Small intestine (tissue), 7 donors: ENCODE results near the gene FBXO48. TPM values are rescaled to one million over a fixed set of nuclear protein-coding genes. Genes with fewer than 3 reads are reported as not detected.
"Not testable (repeated sequence)": the region's sequence is repeated elsewhere in the genome, so short reads cannot be mapped to it uniquely, and the experiment has no call there.

Source experiments
- DNase-seq, 2 donors: peaks; one replicate each; pipeline versions ENCODE4 v3.0.0 to v3.0.0-alpha.2; 2013
- FAIRE-seq: peaks from 2 replicates; lab custom pipeline; 2012; peaks lifted over from hg19 to GRCh38; lab: Jason Lieb, UNC
- H3K27ac ChIP-seq, 3 donors: one replicate each; pipeline ENCODE4 v1.5.1; 2013; ENCODE audit warnings: low read length in 2 of 3, mild to moderate bottlenecking in 2 of 3, control low read depth in 1 of 3, inconsistent platforms in 1 of 3, low read depth in 1 of 3, moderate library complexity in 1 of 3
- H3K27me3 ChIP-seq, 3 donors: one replicate each; pipeline ENCODE4 v1.6.1; 2013; ENCODE audit warnings: low read length in 3 of 3, inconsistent platforms in 1 of 3; ENCODE audit not compliant: control insufficient read depth in 3 of 3, insufficient read depth in 3 of 3
- H3K36me3 ChIP-seq, 3 donors: one replicate each; pipeline ENCODE4 v1.6.1; 2013; ENCODE audit warnings: low read length in 3 of 3, inconsistent platforms in 1 of 3, low read depth in 1 of 3, mild to moderate bottlenecking in 1 of 3, moderate library complexity in 1 of 3; ENCODE audit not compliant: control insufficient read depth in 3 of 3, insufficient read depth in 2 of 3
- H3K4me1 ChIP-seq, 3 donors: one replicate each; pipeline ENCODE4 v1.6.1; 2013; ENCODE audit warnings: low read length in 2 of 3, inconsistent platforms in 1 of 3, low read depth in 1 of 3, mild to moderate bottlenecking in 1 of 3, moderate library complexity in 1 of 3; ENCODE audit not compliant: control insufficient read depth in 3 of 3, insufficient read depth in 2 of 3
- H3K4me3 ChIP-seq, 3 donors: one replicate each; pipeline ENCODE4 v1.5.1; 2013; ENCODE audit warnings: low read length in 3 of 3, control low read depth in 1 of 3, inconsistent platforms in 1 of 3, low read depth in 1 of 3, mild to moderate bottlenecking in 1 of 3, moderate library complexity in 1 of 3
- H3K9me3 ChIP-seq, 2 donors: one replicate each; pipeline ENCODE4 v1.6.1; 2013; ENCODE audit warnings: low read depth in 1 of 2, low read length in 1 of 2; ENCODE audit not compliant: control insufficient read depth in 2 of 2, insufficient read depth in 1 of 2
- WGBS, 3 donors: extraction: QIAGEN DNeasy Blood & Tissue Kit; methylation state at CpG; one replicate each; pipeline ENCODE4 v1.1.7; 2013; 5-methylcytosine and 5-hydroxymethylcytosine counted together
- polyA plus RNA-seq, 4 donors: library from polyadenylated mRNA; stranded (reverse) in 3 of 4; unstranded in 1 of 4; fragments of 200-250 nt in 3 of 4; fragments of 120-200 nt in 1 of 4; gene quantifications; one replicate each; pipeline versions ENCODE4 v1.2.1 to v1.2.3, GENCODE V29; 2013
- donor health status: healthy with polysubstance abuse.
- donor health status: control.
- donor health status: control.
- donor health status: Bipolar disorder and iron deficiency.
- donor health status: healthy.

Gene FBXO48
- polyA plus RNA-seq, 4 donors, result 0.78 to 2.6 (median 1.7) TPM

- no peak for DNase-seq
- FAIRE-seq, result no peak
- 45 to 77% (median 59%) methylated on average over 5 of the region's 5 CpGs for WGBS, 3 donors
- Histone ChIP-seq H3K36me3 (no peaks in the 10 kb centered on the region), H3K4me3 (no peak overlapping the region), H3K27me3 (no peaks in the 10 kb centered on the region), H3K27ac (no peak overlapping the region), H3K4me1 (no peaks in the 10 kb centered on the region), H3K9me3 (peaks cover 0 to 4% of the 10 kb centered on the region in 2 donors)
These were observed 34.7 kb upstream of the FBXO48 start for GRCh38 chr2:68501768-68502167.

GRCh38 chr2:68500649-68501048 lies 33.6 kb upstream of the FBXO48 start:
- no peak for DNase-seq
- 83 to 95% (median 93%) methylated on average over 4 of the region's 4 CpGs for WGBS, 3 donors
- Histone ChIP-seq H3K36me3 (no peaks in the 10 kb centered on the region), H3K27ac (no peak overlapping the region), H3K27me3 (no peaks in the 10 kb centered on the region), H3K4me3 (no peak overlapping the region), H3K4me1 (no peaks in the 10 kb centered on the region), H3K9me3 (peaks cover 0 to 11% of the 10 kb centered on the region in 2 donors)
- no peak for FAIRE-seq

GRCh38 chr2:68499133-68499532 lies 32.0 kb upstream of the FBXO48 start:
- no peak for DNase-seq
- no peak overlapping the region for H3K27ac ChIP-seq
- no peak for FAIRE-seq
- H3K4me1 ChIP-seq, result no peaks in the 10 kb centered on the region
- H3K9me3 ChIP-seq, result peaks cover 0 to 16% of the 10 kb centered on the region in 2 donors
- H3K4me3 ChIP-seq, result no peak overlapping the region
- no peaks in the 10 kb centered on the region for H3K27me3 ChIP-seq
- no peaks in the 10 kb centered on the region for H3K36me3 ChIP-seq

GRCh38 chr2:68491582-68491981 lies 24.5 kb upstream of the FBXO48 start:
- 92 to 96% (median 94%) methylated on average over 1 of the region's 1 CpG for WGBS, 3 donors
- Histone ChIP-seq H3K4me1 (no peaks in the 10 kb centered on the region), H3K36me3 (no peaks in the 10 kb centered on the region), H3K27ac (no peak overlapping the region), H3K27me3 (no peaks in the 10 kb centered on the region), H3K4me3 (no peak overlapping the region), H3K9me3 (peaks cover 0 to 13% of the 10 kb centered on the region in 2 donors)
- DNase-seq, result no peak
- no peak for FAIRE-seq

GRCh38 chr2:68489282-68489681 lies 22.2 kb upstream of the FBXO48 start:
- Histone ChIP-seq H3K4me3 (no peak overlapping the region), H3K9me3 (peaks cover 0 to 4% of the 10 kb centered on the region in 2 donors), H3K27me3 (no peaks in the 10 kb centered on the region), H3K4me1 (no peaks in the 10 kb centered on the region), H3K27ac (no peak overlapping the region), H3K36me3 (no peaks in the 10 kb centered on the region)
- no peak for DNase-seq
- 93 to 100% (median 97%) methylated on average over 1 of the region's 1 CpG for WGBS, 3 donors
- FAIRE-seq, result no peak

GRCh38 chr2:68488605-68489004 lies 21.5 kb upstream of the FBXO48 start:
- not testable (repeated sequence) for H3K9me3 ChIP-seq, H3K27ac ChIP-seq, H3K27me3 ChIP-seq, H3K4me3 ChIP-seq, DNase-seq, H3K36me3 ChIP-seq, FAIRE-seq, H3K4me1 ChIP-seq
- 73 to 87% (median 75%) methylated on average over 1 of the region's 1 CpG for WGBS, 3 donors

- peak; percentile 95 for FAIRE-seq
- H3K9me3 ChIP-seq, result no peaks in the 10 kb centered on the region
- no peak overlapping the region for H3K4me3 ChIP-seq
- no peaks in the 10 kb centered on the region for H3K36me3 ChIP-seq
- no peak overlapping the region for H3K27ac ChIP-seq
- WGBS, 3 donors, result 49 to 58% (median 57%) methylated on average over 3 of the region's 3 CpGs
- H3K27me3 ChIP-seq, result no peaks in the 10 kb centered on the region
- DNase-seq, result peak; percentile 32 to 38
- H3K4me1 ChIP-seq, result no peaks in the 10 kb centered on the region
These were observed 20.8 kb upstream of the FBXO48 start for GRCh38 chr2:68487773-68488355.

- no peaks in the 10 kb centered on the region for H3K4me1 ChIP-seq
- no peak for FAIRE-seq
- H3K4me3 ChIP-seq, result no peak overlapping the region
- H3K27me3 ChIP-seq, result no peaks in the 10 kb centered on the region
- H3K27ac ChIP-seq, result no peak overlapping the region
- DNase-seq, result no peak
- H3K36me3 ChIP-seq, result no peaks in the 10 kb centered on the region
- no peaks in the 10 kb centered on the region for H3K9me3 ChIP-seq
- 93 to 98% (median 93%) methylated on average over 3 of the region's 3 CpGs for WGBS, 3 donors
These were observed 15.9 kb upstream of the FBXO48 start for GRCh38 chr2:68483011-68483410.

- H3K4me3 ChIP-seq, result no peak overlapping the region
- no peaks in the 10 kb centered on the region for H3K27me3 ChIP-seq
- no peaks in the 10 kb centered on the region for H3K4me1 ChIP-seq
- H3K27ac ChIP-seq, result no peak overlapping the region
- no peaks in the 10 kb centered on the region for H3K36me3 ChIP-seq
- H3K9me3 ChIP-seq, result no peaks in the 10 kb centered on the region
- no peak for FAIRE-seq
- WGBS, 3 donors, result 87 to 97% (median 93%) methylated on average over 2 of the region's 2 CpGs
- no peak for DNase-seq
These were observed 15.3 kb upstream of the FBXO48 start for GRCh38 chr2:68482296-68482820.
